Measurements from ENCODE around the gene ACSL3.

The ACSL3 gene

GRCh38 chr2:222931659-222932058 is 70.8 kb downstream of the ACSL3 start:
- Mint-ChIP-seq H3K36me3 (peaks cover 71% of the 10 kb centered on the region), H3K4me3 (no peak overlapping the region), H3K4me1 (no peaks in the 10 kb centered on the region), H3K27me3 (no peaks in the 10 kb centered on the region), H3K27ac (no peak overlapping the region), H3K9me3 (peaks cover 2% of the 10 kb centered on the region)
- no peak for ATAC-seq

GRCh38 chr2:222933458-222933857 is 72.6 kb downstream of the ACSL3 start:
- no peaks in the 10 kb centered on the region for H3K4me1 Mint-ChIP-seq
- ATAC-seq, result no peak
- no peaks in the 10 kb centered on the region for H3K27me3 Mint-ChIP-seq
- peaks cover 11% of the 10 kb centered on the region for H3K9me3 Mint-ChIP-seq
- no peak overlapping the region for H3K27ac Mint-ChIP-seq
- peaks cover 70% of the 10 kb centered on the region for H3K36me3 Mint-ChIP-seq
- H3K4me3 Mint-ChIP-seq, result no peak overlapping the region

- Mint-ChIP-seq H3K27ac (no peak overlapping the region), H3K9me3 (peaks cover 11% of the 10 kb centered on the region), H3K4me1 (no peaks in the 10 kb centered on the region), H3K27me3 (no peaks in the 10 kb centered on the region), H3K36me3 (peaks cover 68% of the 10 kb centered on the region), H3K4me3 (no peak overlapping the region)
- no peak for ATAC-seq
Measured at GRCh38 chr2:222935688-222936298, 75.0 kb downstream of the ACSL3 start.

- H3K4me1 Mint-ChIP-seq, result no peaks in the 10 kb centered on the region
- H3K4me3 Mint-ChIP-seq, result no peak overlapping the region
- no peak overlapping the region for H3K27ac Mint-ChIP-seq
- no peak for ATAC-seq
- no peaks in the 10 kb centered on the region for H3K27me3 Mint-ChIP-seq
- H3K9me3 Mint-ChIP-seq, result peaks cover 11% of the 10 kb centered on the region
- H3K36me3 Mint-ChIP-seq, result peaks cover 63% of the 10 kb centered on the region
Measured at GRCh38 chr2:222936705-222937104, 75.9 kb downstream of the ACSL3 start.

- H3K36me3 Mint-ChIP-seq, result peaks cover 60% of the 10 kb centered on the region
Measured at GRCh38 chr2:222938327-222938726, 77.5 kb downstream of the ACSL3 start.

GRCh38 chr2:222939208-222939856 is 78.5 kb downstream of the ACSL3 start:
- Mint-ChIP-seq H3K36me3 (peaks cover 55% of the 10 kb centered on the region), H3K27ac (no peak overlapping the region), H3K9me3 (peaks cover 11% of the 10 kb centered on the region), H3K4me1 (no peaks in the 10 kb centered on the region), H3K27me3 (no peaks in the 10 kb centered on the region), H3K4me3 (no peak overlapping the region)
- peak; percentile 70 for ATAC-seq

More at GRCh38 chr2:222938327-222938726, 77.5 kb downstream of the ACSL3 start:
- Mint-ChIP-seq H3K4me3 (no peak overlapping the region), H3K9me3 (peaks cover 11% of the 10 kb centered on the region), H3K4me1 (no peaks in the 10 kb centered on the region), H3K27ac (no peak overlapping the region), H3K27me3 (no peaks in the 10 kb centered on the region)
- no peak for ATAC-seq

- no peak for ATAC-seq
- Mint-ChIP-seq H3K27me3 (no peaks in the 10 kb centered on the region), H3K9me3 (peaks cover 11% of the 10 kb centered on the region), H3K36me3 (peaks cover 49% of the 10 kb centered on the region), H3K4me3 (no peak overlapping the region), H3K4me1 (no peaks in the 10 kb centered on the region), H3K27ac (no peak overlapping the region)
Measured at GRCh38 chr2:222939979-222940378, 79.1 kb downstream of the ACSL3 start.

GRCh38 chr2:222941510-222942032 is 80.7 kb downstream of the ACSL3 start:
- H3K4me3 Mint-ChIP-seq, result no peak overlapping the region
- ATAC-seq, result no peak
- H3K4me1 Mint-ChIP-seq, result no peaks in the 10 kb centered on the region
- H3K36me3 Mint-ChIP-seq, result peaks cover 34% of the 10 kb centered on the region
- no peak overlapping the region for H3K27ac Mint-ChIP-seq
- H3K9me3 Mint-ChIP-seq, result peaks cover 10% of the 10 kb centered on the region
- no peaks in the 10 kb centered on the region for H3K27me3 Mint-ChIP-seq

- Mint-ChIP-seq H3K4me1 (no peaks in the 10 kb centered on the region), H3K27ac (peak overlapping the region; percentile 50), H3K36me3 (peaks cover 24% of the 10 kb centered on the region), H3K9me3 (peaks cover 3% of the 10 kb centered on the region), H3K27me3 (no peaks in the 10 kb centered on the region), H3K4me3 (no peak overlapping the region)
- ATAC-seq, result no peak
Measured at GRCh38 chr2:222942561-222942960, 81.7 kb downstream of the ACSL3 start.

GRCh38 chr2:222942977-222943376 is 82.1 kb downstream of the ACSL3 start:
- no peak for ATAC-seq
- Mint-ChIP-seq H3K4me1 (no peaks in the 10 kb centered on the region), H3K27ac (peak overlapping the region; percentile 50), H3K27me3 (no peaks in the 10 kb centered on the region), H3K36me3 (peaks cover 19% of the 10 kb centered on the region), H3K9me3 (no peaks in the 10 kb centered on the region), H3K4me3 (no peak overlapping the region)

- peak; percentile 55 for ATAC-seq
Measured at GRCh38 chr2:222943820-222944219, 83.0 kb downstream of the ACSL3 start.

GRCh38 chr2:222944552-222944951 is 83.7 kb downstream of the ACSL3 start:
- no peaks in the 10 kb centered on the region for H3K9me3 Mint-ChIP-seq
- peaks cover 11% of the 10 kb centered on the region for H3K36me3 Mint-ChIP-seq
- no peak overlapping the region for H3K27ac Mint-ChIP-seq
- no peak for ATAC-seq
- H3K4me3 Mint-ChIP-seq, result no peak overlapping the region
- no peaks in the 10 kb centered on the region for H3K27me3 Mint-ChIP-seq
- H3K4me1 Mint-ChIP-seq, result no peaks in the 10 kb centered on the region

More at GRCh38 chr2:222943820-222944219, 83.0 kb downstream of the ACSL3 start:
- no peaks in the 10 kb centered on the region for H3K4me1 Mint-ChIP-seq
- H3K27ac Mint-ChIP-seq, result no peak overlapping the region
- no peaks in the 10 kb centered on the region for H3K9me3 Mint-ChIP-seq
- peaks cover 18% of the 10 kb centered on the region for H3K36me3 Mint-ChIP-seq
- H3K27me3 Mint-ChIP-seq, result no peaks in the 10 kb centered on the region
- H3K4me3 Mint-ChIP-seq, result no peak overlapping the region

- H3K4me3 Mint-ChIP-seq, result no peak overlapping the region
- ATAC-seq, result no peak
- no peaks in the 10 kb centered on the region for H3K9me3 Mint-ChIP-seq
- H3K27ac Mint-ChIP-seq, result no peak overlapping the region
- peaks cover 11% of the 10 kb centered on the region for H3K36me3 Mint-ChIP-seq
- H3K27me3 Mint-ChIP-seq, result no peaks in the 10 kb centered on the region
- H3K4me1 Mint-ChIP-seq, result no peaks in the 10 kb centered on the region
Measured at GRCh38 chr2:222944971-222945740, 84.3 kb downstream of the ACSL3 start.

- H3K27ac Mint-ChIP-seq, result no peak overlapping the region
- no peaks in the 10 kb centered on the region for H3K9me3 Mint-ChIP-seq
- peaks cover 11% of the 10 kb centered on the region for H3K36me3 Mint-ChIP-seq
- H3K4me3 Mint-ChIP-seq, result no peak overlapping the region
- no peaks in the 10 kb centered on the region for H3K4me1 Mint-ChIP-seq
- H3K27me3 Mint-ChIP-seq, result no peaks in the 10 kb centered on the region
- ATAC-seq, result no peak
Measured at GRCh38 chr2:222945887-222946286, 85.1 kb downstream of the ACSL3 start.

- peaks cover 7% of the 10 kb centered on the region for H3K36me3 Mint-ChIP-seq
- no peak overlapping the region for H3K4me3 Mint-ChIP-seq
- H3K27ac Mint-ChIP-seq, result no peak overlapping the region
- no peaks in the 10 kb centered on the region for H3K9me3 Mint-ChIP-seq
- ATAC-seq, result peak; percentile 31
- H3K4me1 Mint-ChIP-seq, result no peaks in the 10 kb centered on the region
- H3K27me3 Mint-ChIP-seq, result no peaks in the 10 kb centered on the region
Measured at GRCh38 chr2:222946700-222947287, 86.0 kb downstream of the ACSL3 start.
